Common myeloid progenitor, CD34-positive (primary cell): Measurements from ENCODE around the gene MMD2.

Source experiments
- CTCF ChIA-PET: fragments of 350-600 bp; sonication (Branson Sonifier 250); formaldehyde crosslinking; loops from one replicate; lab custom pipeline; 2021; ENCODE audit warnings: antibody characterized with exemption; lab: Charles Lee
- POLR2A ChIA-PET: fragments of 350-600 bp; sonication (Branson Sonifier 250); formaldehyde crosslinking; loops from one replicate; lab custom pipeline; 2021; ENCODE audit warnings: antibody characterized with exemption; lab: Charles Lee
- DNase-seq, 3 donors: peaks; one replicate each; pipeline versions ENCODE4 v3.0.0 to v3.0.0-alpha.2; 2013
- H3K27ac ChIP-seq, 2 experiments: 1 replicate in 1 of 2; 2 replicates in 1 of 2; pipeline ENCODE4 v1.7.0; 2013; ENCODE audit warnings: inconsistent platforms in 2 of 2, low read length in 2 of 2, mild to moderate bottlenecking in 2 of 2, low read depth in 1 of 2, moderate library complexity in 1 of 2; ENCODE audit not compliant: severe bottlenecking in 2 of 2, insufficient read depth in 1 of 2, poor library complexity in 1 of 2
- H3K27me3 ChIP-seq, 5 experiments: replicated peaks in 2 of 5; 1 replicate in 3 of 5; 2 replicates in 2 of 5; pipeline versions ENCODE4 v1.6.1 to v1.7.0; 2013; ENCODE audit warnings: low read length in 4 of 5, mild to moderate bottlenecking in 2 of 5, moderate library complexity in 2 of 5, inconsistent platforms in 1 of 5; ENCODE audit not compliant: insufficient read depth in 5 of 5, control insufficient read depth in 4 of 5
- H3K36me3 ChIP-seq, 4 experiments: 1 replicate in 2 of 4; 2 replicates in 2 of 4; pipeline versions ENCODE4 v1.6.1 to v1.7.0; 2013; ENCODE audit warnings: low read length in 3 of 4, control low read depth in 1 of 4, mild to moderate bottlenecking in 1 of 4; ENCODE audit not compliant: control insufficient read depth in 4 of 4, insufficient read depth in 4 of 4
- H3K4me1 ChIP-seq, 4 experiments: 1 replicate in 3 of 4; 2 replicates in 1 of 4; pipeline versions ENCODE4 v1.6.1 to v1.7.1; 2013; ENCODE audit warnings: low read length in 3 of 4, mild to moderate bottlenecking in 3 of 4, control low read depth in 1 of 4, inconsistent platforms in 1 of 4, moderate library complexity in 1 of 4; ENCODE audit not compliant: control insufficient read depth in 4 of 4, insufficient read depth in 4 of 4; ENCODE audit errors: control extremely low read depth in 1 of 4
- H3K4me3 ChIP-seq, 7 experiments: 1 replicate in 4 of 7; 2 replicates in 3 of 7; pipeline versions ENCODE4 v1.5.1 to v1.7.0; 2013; ENCODE audit warnings: mild to moderate bottlenecking in 7 of 7, low read length in 6 of 7, moderate library complexity in 6 of 7, inconsistent platforms in 2 of 7, low read depth in 2 of 7, control low read depth in 1 of 7; ENCODE audit not compliant: insufficient read depth in 4 of 7, control insufficient read depth in 1 of 7; ENCODE audit errors: extremely low read depth in 1 of 7
- H3K9me3 ChIP-seq, 5 experiments: 1 replicate in 4 of 5; 2 replicates in 1 of 5; pipeline versions ENCODE4 v1.6.1 to v1.7.1; 2013; ENCODE audit warnings: low read length in 4 of 5, mild to moderate bottlenecking in 2 of 5, inconsistent platforms in 1 of 5, low read depth in 1 of 5, moderate library complexity in 1 of 5; ENCODE audit not compliant: control insufficient read depth in 4 of 5, insufficient read depth in 2 of 5; ENCODE audit errors: control extremely low read depth in 1 of 5
- WGBS: methylation state at CpG from one replicate; pipeline ENCODE4 v1.1.5; 2013; ENCODE audit not compliant: insufficient coverage; 5-methylcytosine and 5-hydroxymethylcytosine counted together

MMD2 gene

GRCh38 chr7:4959893-4960292 lies 906 bp upstream of the MMD2 start:
- Histone ChIP-seq H3K4me3 (no peak overlapping the region), H3K4me1 (peaks cover 0 to 3% (median 1%) of the 10 kb centered on the region in 4 experiments), H3K36me3 (no peaks in the 10 kb centered on the region), H3K27ac (no peak overlapping the region), H3K9me3 (peaks cover 0 to 2% (median 0%) of the 10 kb centered on the region in 5 experiments), H3K27me3 (peaks cover 0 to 62% (median 16%) of the 10 kb centered on the region in 5 experiments)
- DNase-seq, result no peak
- WGBS, result no CpG with 5 or more reads among the region's 4 CpGs
- ChIA-PET CTCF (no interaction called here), POLR2A (no interaction called here)

GRCh38 chr7:4959306-4959705 lies 319 bp upstream of the MMD2 start:
- CTCF ChIA-PET, result no interaction called here
- WGBS, result no CpG with 5 or more reads among the region's 21 CpGs

GRCh38 chr7:4957847-4958476 lies 1.0 kb downstream of the MMD2 start:
- Histone ChIP-seq H3K4me3 (no peak overlapping the region), H3K36me3 (no peaks in the 10 kb centered on the region), H3K27ac (no peak overlapping the region), H3K9me3 (peaks cover 0 to 4% (median 0%) of the 10 kb centered on the region in 5 experiments), H3K4me1 (peaks cover 0 to 3% (median 1%) of the 10 kb centered on the region in 4 experiments), H3K27me3 (peaks cover 0 to 54% (median 16%) of the 10 kb centered on the region in 5 experiments)
- ChIA-PET POLR2A (no interaction called here), CTCF (no interaction called here)
- DNase-seq, result peak in 2 of 3 donors; percentile 16 to 19
- 11% methylated on average over 6 of the region's 13 CpGs for WGBS

More at GRCh38 chr7:4959306-4959705, 319 bp upstream of the MMD2 start:
- POLR2A ChIA-PET, result no interaction called here
- H3K36me3 ChIP-seq, result no peaks in the 10 kb centered on the region
- peaks cover 0 to 62% (median 16%) of the 10 kb centered on the region in 5 experiments for H3K27me3 ChIP-seq
- peaks cover 0 to 4% (median 0%) of the 10 kb centered on the region in 5 experiments for H3K9me3 ChIP-seq
- H3K27ac ChIP-seq, result no peak overlapping the region
- no peak for DNase-seq
- H3K4me1 ChIP-seq, result peaks cover 0 to 3% (median 1%) of the 10 kb centered on the region in 4 experiments
- no peak overlapping the region for H3K4me3 ChIP-seq

GRCh38 chr7:4951903-4952636 lies 6.9 kb downstream of the MMD2 start:
- Histone ChIP-seq H3K4me1 (peaks cover 0 to 4% (median 0%) of the 10 kb centered on the region in 4 experiments), H3K27ac (no peak overlapping the region), H3K9me3 (peaks cover 0 to 4% (median 0%) of the 10 kb centered on the region in 5 experiments), H3K4me3 (no peak overlapping the region), H3K27me3 (peaks cover 0 to 12% (median 2%) of the 10 kb centered on the region in 5 experiments), H3K36me3 (no peaks in the 10 kb centered on the region)
- POLR2A ChIA-PET, result no interaction called here
- DNase-seq, result peak; percentile 15 to 65 (median 57)
- CTCF ChIA-PET, result no interaction called here
- WGBS, result 55% methylated on average over 9 of the region's 11 CpGs

GRCh38 chr7:4951304-4951703 lies 7.7 kb downstream of the MMD2 start:
- H3K4me1 ChIP-seq, result peaks cover 0 to 4% (median 0%) of the 10 kb centered on the region in 4 experiments
- ChIA-PET CTCF (no interaction called here), POLR2A (no interaction called here)
- DNase-seq, result no peak
- no peak overlapping the region for H3K4me3 ChIP-seq
- no peak overlapping the region for H3K27ac ChIP-seq
- H3K36me3 ChIP-seq, result no peaks in the 10 kb centered on the region
- peaks cover 0 to 6% (median 2%) of the 10 kb centered on the region in 5 experiments for H3K27me3 ChIP-seq
- peaks cover 0 to 4% (median 0%) of the 10 kb centered on the region in 5 experiments for H3K9me3 ChIP-seq
- 77% methylated on average over 5 of the region's 5 CpGs for WGBS

GRCh38 chr7:4948402-4948801 lies 10.6 kb downstream of the MMD2 start:
- peaks cover 0 to 4% (median 0%) of the 10 kb centered on the region in 5 experiments for H3K9me3 ChIP-seq
- H3K27me3 ChIP-seq, result peaks cover 0 to 12% (median 2%) of the 10 kb centered on the region in 5 experiments
- DNase-seq, result no peak
- 100% methylated on average over 1 of the region's 7 CpGs for WGBS
- H3K4me3 ChIP-seq, result no peak overlapping the region
- no peaks in the 10 kb centered on the region for H3K36me3 ChIP-seq
- CTCF ChIA-PET, result no interaction called here
- peaks cover 0 to 4% (median 0%) of the 10 kb centered on the region in 4 experiments for H3K4me1 ChIP-seq
- H3K27ac ChIP-seq, result no peak overlapping the region
- POLR2A ChIA-PET, result no interaction called here

GRCh38 chr7:4945949-4946348 lies 13.0 kb downstream of the MMD2 start:
- Histone ChIP-seq H3K4me3 (no peak overlapping the region), H3K27me3 (peaks cover 0 to 12% (median 0%) of the 10 kb centered on the region in 5 experiments), H3K4me1 (peaks cover 0 to 4% (median 0%) of the 10 kb centered on the region in 4 experiments), H3K36me3 (no peaks in the 10 kb centered on the region), H3K27ac (no peak overlapping the region), H3K9me3 (peaks cover 0 to 4% (median 0%) of the 10 kb centered on the region in 5 experiments)
- ChIA-PET CTCF (no interaction called here), POLR2A (no interaction called here)
- no peak for DNase-seq
- WGBS, result 96% methylated on average over 20 of the region's 26 CpGs
